K562 (cell line): ENCODE data around the gene NR1H3. TPM values are rescaled to one million over a fixed set of nuclear protein-coding genes. Genes with fewer than 3 reads are reported as not detected.

Experiments
- CHD1 ChIP-seq: fragments of 200-600 bp; sonication (generic); IDR thresholded peaks from one replicate; pipeline ENCODE4 v1.6.1; 2012; ENCODE audit warnings: mild to moderate bottlenecking, moderate library complexity, low read length, inconsistent platforms
- DDX20 ChIP-seq: fragments of 450-650 bp; IDR thresholded peaks from 2 replicates; pipeline ENCODE4 v1.6.1; 2016; ENCODE audit warnings: missing genetic modification characterization, low read depth, mild to moderate bottlenecking, missing compliant biosample characterization, moderate library complexity
- FOXK1 ChIP-seq: sonication (generic); formaldehyde crosslinking; IDR thresholded peaks from 2 replicates; pipeline ENCODE4 v1.8.0; 2022; ENCODE audit warnings: missing genetic modification reagents, mild to moderate bottlenecking, borderline replicate concordance
- HBP1 ChIP-seq: fragments of 450-650 bp; formaldehyde crosslinking; IDR thresholded peaks from 2 replicates; pipeline ENCODE4 v1.4.0; 2022; ENCODE audit warnings: missing genetic modification characterization
- KDM5B ChIP-seq: fragments of 200-600 bp; sonication (generic); IDR thresholded peaks from 2 replicates; pipeline ENCODE4 v1.6.1; 2012; ENCODE audit warnings: low read depth, mild to moderate bottlenecking, moderate library complexity, low read length, control low read depth, inconsistent platforms; ENCODE audit not compliant: insufficient replicate concordance
- NR2C2 ChIP-seq, 2 experiments: fragments of 200-800 bp in 1 of 2; sonication (Bioruptor generic) in 1 of 2; sonication (generic) in 1 of 2; formaldehyde crosslinking in 1 of 2; IDR thresholded peaks; 2 replicates each; pipeline versions ENCODE4 v1.6.1 to v1.8.0; 2016 to 2022; ENCODE audit warnings: mild to moderate bottlenecking in 1 of 2, missing compliant biosample characterization in 1 of 2, missing genetic modification characterization in 1 of 2, missing genetic modification reagents in 1 of 2
- NRF1 ChIP-seq, 2 experiments: fragments of 450-650 bp; IDR thresholded peaks in 1 of 2; conservative IDR thresholded peaks in 1 of 2; 2 replicates each; pipeline ENCODE4 v1.6.1; 2014; ENCODE audit warnings: mild to moderate bottlenecking in 2 of 2
- PHB2 ChIP-seq: fragments of 450-650 bp; IDR thresholded peaks from 2 replicates; pipeline ENCODE4 v1.6.1; 2017; ENCODE audit warnings: low read depth
- PML ChIP-seq: IDR thresholded peaks from 2 replicates; pipeline ENCODE4 v1.6.1; 2012; ENCODE audit warnings: low read length, inconsistent platforms
- POLR2G ChIP-seq: fragments of 200-400 bp; formaldehyde crosslinking; IDR thresholded peaks from 2 replicates; pipeline ENCODE4 v1.6.1; 2017; ENCODE audit warnings: low read depth, mild to moderate bottlenecking, antibody characterized with exemption, low read length, moderate library complexity
- POU5F1 ChIP-seq: fragments of 150-350 bp; IDR thresholded peaks from 2 replicates; pipeline ENCODE4 v1.6.1; 2014; ENCODE audit warnings: borderline replicate concordance, low read length, low read depth, mild to moderate bottlenecking; ENCODE audit not compliant: partially characterized antibody
- RBM15 ChIP-seq: fragments of 200-400 bp; formaldehyde crosslinking; IDR thresholded peaks from 2 replicates; pipeline ENCODE4 v1.6.1; 2018; ENCODE audit warnings: mild to moderate bottlenecking, low read length, moderate library complexity; ENCODE audit not compliant: insufficient read depth
- RERE ChIP-seq: sonication (generic); formaldehyde crosslinking; IDR thresholded peaks from 2 replicates; pipeline ENCODE4 v1.8.0; 2023; ENCODE audit warnings: missing genetic modification reagents, mild to moderate bottlenecking, borderline replicate concordance
- SMAD2 ChIP-seq: fragments of 150-350 bp; IDR thresholded peaks from 2 replicates; pipeline ENCODE4 v1.6.1; 2014; ENCODE audit warnings: low read depth, mild to moderate bottlenecking, low read length
- SREBF2 ChIP-seq: sonication (generic); formaldehyde crosslinking; IDR thresholded peaks from 2 replicates; pipeline ENCODE4 v1.4.0; 2020; ENCODE audit warnings: mild to moderate bottlenecking, missing genetic modification reagents
- TEAD1 ChIP-seq, 2 experiments: fragments of 450-650 bp in 1 of 2; sonication (generic) in 1 of 2; formaldehyde crosslinking; IDR thresholded peaks; 2 replicates each; pipeline versions ENCODE4 v1.4.0 to v1.8.0; 2020 to 2022; ENCODE audit warnings: mild to moderate bottlenecking in 2 of 2, missing genetic modification reagents in 1 of 2
- ZNF121 ChIP-seq: sonication (generic); formaldehyde crosslinking; conservative IDR thresholded peaks from 2 replicates; pipeline ENCODE4 v1.8.0; 2022; ENCODE audit warnings: missing genetic modification reagents
- ZNF184 ChIP-seq: sonication (generic); formaldehyde crosslinking; IDR thresholded peaks from 2 replicates; pipeline ENCODE4 v1.5.0; 2020; ENCODE audit warnings: missing genetic modification reagents
- polyA plus RNA-seq, 8 experiments: library from polyadenylated mRNA; depleted of rRNA in 4 of 8; stranded (reverse) in 5 of 8; unstranded in 3 of 8; fragments of >200 nt; fragmentation: Nextera tagmentation in 2 of 8; fragmentation: Illumina TruSeq in 1 of 8; extraction: Ambion mirVana in 2 of 8; extraction: Trizol in 1 of 8; gene quantifications; 2 replicates each; pipeline versions ENCODE4 v1.2.1 to v1.2.3, GENCODE V29; 2011 to 2014; ENCODE audit warnings: inconsistent platforms in 1 of 8, missing spikeins in 1 of 8
- total RNA-seq, 7 experiments: library from RNA; depleted of rRNA in 6 of 7; stranded (reverse); fragments of >200 nt in 6 of 7; fragmentation: Illumina TruSeq in 2 of 7; extraction: Trizol in 2 of 7; gene quantifications; 2 replicates each; pipeline versions ENCODE4 v1.2.1 to v1.2.3, GENCODE V29; 2011 to 2021; ENCODE audit warnings: low replicate concordance in 1 of 7

NR1H3 gene
- total and polyA plus RNA-seq, 9 of the 15 experiments (the other 6 are each of a cell fraction or from before 2014, with no cell fraction given): 8.2 to 26.0 (median 11.9) TPM

GRCh38 chr11:47257517-47258316, at the start of gene NR1H3 (continued):
- no peak for TF ChIP-seq RERE (CRISPR knock-in tag)
- no peak for TF ChIP-seq KDM5B
- TF ChIP-seq POLR2G: peak; percentile 45
- TF ChIP-seq ZNF121 (CRISPR knock-in tag): no peak
- no peak for TF ChIP-seq NR2C2 (CRISPR knock-in tag; IDR thresholded peaks at IDR 0.05)
- TF ChIP-seq NR2C2 (tag; IDR thresholded peaks at IDR 0.05): peak; percentile 54; the same call in 1 of the 2 replicates
- TF ChIP-seq SREBF2: no peak
- TF ChIP-seq TEAD1 (CRISPR knock-in tag; IDR thresholded peaks at IDR 0.05): 0 out of 4 replicates have a peak, but pooled peaks of 1 of the 2 experiments have one; percentile 27
- no peak for TF ChIP-seq RBM15
- TF ChIP-seq HBP1 (CRISPR knock-in tag): no peak
- TF ChIP-seq NRF1 (conservative IDR thresholded peaks at IDR 0.05 in 1 of 2, IDR thresholded peaks at IDR 0.05 in 1 of 2): no peak
- no peak for TF ChIP-seq CHD1
- no peak for TF ChIP-seq FOXK1 (CRISPR knock-in tag)
- no peak for TF ChIP-seq POU5F1
- no peak for TF ChIP-seq ZNF184 (CRISPR knock-in tag)
- TF ChIP-seq SMAD2: no peak
- TF ChIP-seq DDX20 (tag): no peak
- no peak for TF ChIP-seq PHB2
- TF ChIP-seq PML: no peak
